Neural cell (in vitro differentiated cells): ENCODE measurements around the gene USF1. TPM values are rescaled to one million over a fixed set of nuclear protein-coding genes. Genes with fewer than 3 reads are reported as not detected.
"Not testable (repeated sequence)": the region's sequence is repeated elsewhere in the genome, so short reads cannot be mapped to it uniquely, and the experiment has no call there.

ENCODE experiments used
- H2AFZ ChIP-seq: fragments of 200-600, 300-800 bp; sonication (generic), shearing (Covaris generic); 2 replicates; pipeline ENCODE4 v1.6.0; 2014; ENCODE audit warnings: low read depth, mild to moderate bottlenecking, antibody characterized with exemption, low read length, moderate library complexity
- H3F3A ChIP-seq: fragments of 200-600 bp; shearing (Covaris generic); 2 replicates; pipeline ENCODE4 v1.6.1; 2016; ENCODE audit warnings: mild to moderate bottlenecking, moderate library complexity, mixed read lengths, antibody characterized with exemption, low read length; ENCODE audit not compliant: insufficient read depth, poor library complexity, severe bottlenecking
- H3K27ac ChIP-seq: fragments of 200-600, 300-800 bp; sonication (generic), shearing (Covaris generic); 2 replicates; pipeline ENCODE4 v1.5.1; 2014; ENCODE audit warnings: mild to moderate bottlenecking, low read length, moderate library complexity
- H3K27me3 ChIP-seq: fragments of 300-800, 200-600 bp; sonication (generic), shearing (Covaris generic); 2 replicates; pipeline ENCODE4 v1.6.0; 2014; ENCODE audit warnings: mild to moderate bottlenecking, low read depth, low read length, moderate library complexity; ENCODE audit not compliant: insufficient read depth
- H3K36me3 ChIP-seq: fragments of 300-800, 200-600 bp; sonication (generic), shearing (Covaris generic); 2 replicates; pipeline ENCODE4 v1.5.1; 2014; ENCODE audit warnings: mild to moderate bottlenecking, antibody characterized with exemption, low read length, moderate library complexity; ENCODE audit not compliant: insufficient read depth
- H3K4me2 ChIP-seq: fragments of 300-800, 200-600 bp; sonication (generic), shearing (Covaris generic); 2 replicates; pipeline ENCODE4 v1.6.0; 2014; ENCODE audit warnings: mild to moderate bottlenecking, low read length
- H3K4me3 ChIP-seq: fragments of 300-800, 200-600 bp; sonication (generic), shearing (Covaris generic); 2 replicates; pipeline ENCODE4 v1.5.1; 2014; ENCODE audit warnings: mild to moderate bottlenecking, low read length, moderate library complexity
- H3K79me2 ChIP-seq: fragments of 200-600 bp; shearing (Covaris generic); replicated peaks from 2 replicates; pipeline ENCODE4 v1.6.0; 2014; ENCODE audit warnings: mild to moderate bottlenecking, low read length, moderate library complexity; ENCODE audit not compliant: insufficient read depth
- H3K9ac ChIP-seq: fragments of 300-800, 200-600 bp; sonication (generic), shearing (Covaris generic); 2 replicates; pipeline ENCODE4 v1.6.1; 2016; ENCODE audit warnings: mild to moderate bottlenecking, low read length, mixed read lengths
- H3K9me2 ChIP-seq: fragments of 200-600 bp; shearing (Covaris generic); 2 replicates; pipeline ENCODE4 v1.6.1; 2016; ENCODE audit warnings: mild to moderate bottlenecking, low read length, mixed read lengths; ENCODE audit not compliant: insufficient read depth
- H3K9me3 ChIP-seq: fragments of 200-600, 300-800 bp; sonication (generic), shearing (Covaris generic); 2 replicates; pipeline ENCODE4 v1.6.1; 2016; ENCODE audit warnings: mild to moderate bottlenecking, mixed run types, low read length, moderate library complexity, mixed read lengths
- H4K20me1 ChIP-seq: fragments of 200-600 bp; shearing (Covaris generic); 2 replicates; pipeline ENCODE4 v1.6.1; 2016; ENCODE audit warnings: mild to moderate bottlenecking, mixed run types; ENCODE audit not compliant: insufficient read depth
- EP300 ChIP-seq: fragments of 450-650 bp; conservative IDR thresholded peaks from 2 replicates; pipeline ENCODE4 v1.6.1; 2014; ENCODE audit warnings: antibody characterized with exemption, mild to moderate bottlenecking, moderate library complexity; ENCODE audit not compliant: poor library complexity, severe bottlenecking
- EZH2 ChIP-seq: fragments of 200-600, 300-800 bp; shearing (Covaris generic), sonication (generic); IDR thresholded peaks from 2 replicates; pipeline ENCODE4 v1.6.1; 2014; ENCODE audit warnings: antibody characterized with exemption, low read length, borderline replicate concordance, mild to moderate bottlenecking; ENCODE audit not compliant: insufficient read depth, poor library complexity, severe bottlenecking
- MXI1 ChIP-seq: fragments of 450-650 bp; conservative IDR thresholded peaks from 2 replicates; pipeline ENCODE4 v1.6.1; 2014; ENCODE audit warnings: antibody characterized with exemption, mild to moderate bottlenecking; ENCODE audit not compliant: poor library complexity, severe bottlenecking
- POLR2AphosphoS5 ChIP-seq: IDR thresholded peaks from 2 replicates; pipeline ENCODE4 v1.6.1; 2012
- RAD21 ChIP-seq: fragments of 450-650 bp; conservative IDR thresholded peaks from 2 replicates; pipeline ENCODE4 v1.6.1; 2014; ENCODE audit warnings: antibody characterized with exemption, mild to moderate bottlenecking, moderate library complexity
- SMC3 ChIP-seq: fragments of 450-650 bp; conservative IDR thresholded peaks from 2 replicates; pipeline ENCODE4 v1.6.1; 2014; ENCODE audit warnings: antibody characterized with exemption, mild to moderate bottlenecking, moderate library complexity; ENCODE audit not compliant: poor library complexity
- TAF1 ChIP-seq: IDR thresholded peaks from 2 replicates; pipeline ENCODE4 v1.6.1; 2012; ENCODE audit warnings: low read depth
- polyA plus RNA-seq: library from polyadenylated mRNA; depleted of rRNA; stranded (reverse); fragments of >200 nt; gene quantifications from 2 replicates; pipeline ENCODE4 v1.2.3, GENCODE V29; 2014
- TF ChIP-seq, protein P1 (sequence below): fragments of 450-650 bp; IDR thresholded peaks from 2 replicates; pipeline ENCODE4 v1.5.1; 2014; ENCODE audit warnings: antibody characterized with exemption, mild to moderate bottlenecking, moderate library complexity; ENCODE audit not compliant: poor library complexity, severe bottlenecking
- TF ChIP-seq, protein P2 (sequence below): IDR thresholded peaks from 2 replicates; pipeline ENCODE4 v1.6.1; 2012; ENCODE audit warnings: borderline replicate concordance

Gene USF1
- polyA plus RNA-seq, 1 donor from 2014 or later = 366 TPM

DNA sequence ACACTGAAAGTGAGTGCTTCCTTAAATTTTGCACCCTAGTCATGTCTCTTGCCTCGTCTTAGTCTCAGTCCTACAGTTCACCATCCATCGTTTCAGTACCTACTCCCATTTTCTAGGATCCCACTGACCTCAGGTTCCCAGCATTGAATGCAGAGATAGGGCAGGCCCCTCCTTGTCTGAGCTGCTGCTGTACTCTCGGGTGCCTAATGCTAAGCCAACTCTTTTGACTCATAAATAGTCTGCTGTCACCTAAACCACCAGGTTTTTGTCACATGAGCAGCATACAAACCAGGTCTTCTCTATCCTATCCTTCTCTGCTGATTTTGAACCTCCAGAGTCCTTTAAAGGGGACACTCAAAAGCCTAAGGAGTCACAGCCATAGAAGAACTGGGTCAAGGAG, 20.9 kb upstream of the USF1 start:
- Histone ChIP-seq H4K20me1 (no peaks in the 10 kb centered on the region), H2AFZ (no peak overlapping the region), H3K9ac (no peak overlapping the region), H3K36me3 (no peaks in the 10 kb centered on the region), H3K79me2 (no peaks in the 10 kb centered on the region), H3K4me3 (no peak overlapping the region), H3K9me2 (no peaks in the 10 kb centered on the region), H3F3A (no peaks in the 10 kb centered on the region), H3K4me2 (no peak overlapping the region), H3K27me3 (no peaks in the 10 kb centered on the region), H3K9me3 (no peaks in the 10 kb centered on the region), H3K27ac (no peak overlapping the region)
- TF ChIP-seq EZH2 (no peak), TAF1 (no peak), EP300 (no peak), MXI1 (no peak), SMC3 (no peak), RAD21 (no peak), POLR2AphosphoS5 (no peak)
- TF ChIP-seq, protein P1, sequence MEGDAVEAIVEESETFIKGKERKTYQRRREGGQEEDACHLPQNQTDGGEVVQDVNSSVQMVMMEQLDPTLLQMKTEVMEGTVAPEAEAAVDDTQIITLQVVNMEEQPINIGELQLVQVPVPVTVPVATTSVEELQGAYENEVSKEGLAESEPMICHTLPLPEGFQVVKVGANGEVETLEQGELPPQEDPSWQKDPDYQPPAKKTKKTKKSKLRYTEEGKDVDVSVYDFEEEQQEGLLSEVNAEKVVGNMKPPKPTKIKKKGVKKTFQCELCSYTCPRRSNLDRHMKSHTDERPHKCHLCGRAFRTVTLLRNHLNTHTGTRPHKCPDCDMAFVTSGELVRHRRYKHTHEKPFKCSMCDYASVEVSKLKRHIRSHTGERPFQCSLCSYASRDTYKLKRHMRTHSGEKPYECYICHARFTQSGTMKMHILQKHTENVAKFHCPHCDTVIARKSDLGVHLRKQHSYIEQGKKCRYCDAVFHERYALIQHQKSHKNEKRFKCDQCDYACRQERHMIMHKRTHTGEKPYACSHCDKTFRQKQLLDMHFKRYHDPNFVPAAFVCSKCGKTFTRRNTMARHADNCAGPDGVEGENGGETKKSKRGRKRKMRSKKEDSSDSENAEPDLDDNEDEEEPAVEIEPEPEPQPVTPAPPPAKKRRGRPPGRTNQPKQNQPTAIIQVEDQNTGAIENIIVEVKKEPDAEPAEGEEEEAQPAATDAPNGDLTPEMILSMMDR = no peak
- TF ChIP-seq, protein P2, sequence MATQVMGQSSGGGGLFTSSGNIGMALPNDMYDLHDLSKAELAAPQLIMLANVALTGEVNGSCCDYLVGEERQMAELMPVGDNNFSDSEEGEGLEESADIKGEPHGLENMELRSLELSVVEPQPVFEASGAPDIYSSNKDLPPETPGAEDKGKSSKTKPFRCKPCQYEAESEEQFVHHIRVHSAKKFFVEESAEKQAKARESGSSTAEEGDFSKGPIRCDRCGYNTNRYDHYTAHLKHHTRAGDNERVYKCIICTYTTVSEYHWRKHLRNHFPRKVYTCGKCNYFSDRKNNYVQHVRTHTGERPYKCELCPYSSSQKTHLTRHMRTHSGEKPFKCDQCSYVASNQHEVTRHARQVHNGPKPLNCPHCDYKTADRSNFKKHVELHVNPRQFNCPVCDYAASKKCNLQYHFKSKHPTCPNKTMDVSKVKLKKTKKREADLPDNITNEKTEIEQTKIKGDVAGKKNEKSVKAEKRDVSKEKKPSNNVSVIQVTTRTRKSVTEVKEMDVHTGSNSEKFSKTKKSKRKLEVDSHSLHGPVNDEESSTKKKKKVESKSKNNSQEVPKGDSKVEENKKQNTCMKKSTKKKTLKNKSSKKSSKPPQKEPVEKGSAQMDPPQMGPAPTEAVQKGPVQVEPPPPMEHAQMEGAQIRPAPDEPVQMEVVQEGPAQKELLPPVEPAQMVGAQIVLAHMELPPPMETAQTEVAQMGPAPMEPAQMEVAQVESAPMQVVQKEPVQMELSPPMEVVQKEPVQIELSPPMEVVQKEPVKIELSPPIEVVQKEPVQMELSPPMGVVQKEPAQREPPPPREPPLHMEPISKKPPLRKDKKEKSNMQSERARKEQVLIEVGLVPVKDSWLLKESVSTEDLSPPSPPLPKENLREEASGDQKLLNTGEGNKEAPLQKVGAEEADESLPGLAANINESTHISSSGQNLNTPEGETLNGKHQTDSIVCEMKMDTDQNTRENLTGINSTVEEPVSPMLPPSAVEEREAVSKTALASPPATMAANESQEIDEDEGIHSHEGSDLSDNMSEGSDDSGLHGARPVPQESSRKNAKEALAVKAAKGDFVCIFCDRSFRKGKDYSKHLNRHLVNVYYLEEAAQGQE = no peak

DNA sequence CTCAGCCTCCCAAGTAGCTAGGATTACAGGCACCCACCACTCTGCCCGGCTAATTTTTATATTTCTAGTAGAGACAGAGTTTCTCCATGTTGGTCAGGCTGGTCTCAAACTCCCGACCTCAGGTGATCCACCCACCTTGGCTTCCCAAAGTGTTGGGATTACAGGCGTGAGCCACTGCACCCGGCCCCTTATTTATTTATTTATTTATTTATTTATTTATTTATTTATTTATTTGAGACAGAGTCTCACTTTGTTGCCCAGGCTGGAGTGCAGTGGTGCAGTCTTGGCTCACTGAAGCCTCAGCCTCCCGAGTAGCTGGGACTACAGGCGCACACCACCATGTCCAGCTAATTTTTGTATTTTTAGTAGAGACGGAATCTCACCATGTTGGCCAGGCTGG, 19.9 kb upstream of the USF1 start:
- H4K20me1 ChIP-seq, H3K27me3 ChIP-seq, H3K79me2 ChIP-seq, H3K9me2 ChIP-seq, H3K9me3 ChIP-seq, H3K4me3 ChIP-seq, H2AFZ ChIP-seq, H3K27ac ChIP-seq, H3K9ac ChIP-seq, H3K4me2 ChIP-seq, H3K36me3 ChIP-seq, H3F3A ChIP-seq: not testable (repeated sequence)

DNA sequence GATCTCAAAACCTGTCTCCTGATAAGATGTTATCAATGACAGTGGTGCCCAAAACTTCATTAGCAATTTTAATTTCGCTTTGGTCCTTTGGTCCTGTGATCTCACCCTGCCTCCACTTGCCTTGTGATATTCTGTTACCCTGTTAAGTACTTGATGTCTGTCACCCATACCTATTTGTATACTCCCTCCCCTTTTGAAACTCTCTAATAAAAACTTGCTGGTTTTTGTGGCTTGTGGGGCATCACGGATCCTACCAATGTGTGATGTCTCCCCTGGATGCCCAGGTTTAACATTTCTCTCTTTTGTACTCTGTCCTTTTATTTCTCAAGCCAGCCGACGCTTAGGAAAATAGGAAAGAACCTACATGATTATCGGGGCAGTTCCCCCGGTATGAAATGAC, 18.2 kb upstream of the USF1 start:
- H4K20me1 ChIP-seq = not testable (repeated sequence)

More for the DNA sequence above, 18.2 kb upstream of the USF1 start:
- H3K79me2 ChIP-seq, H3K36me3 ChIP-seq, H3K27me3 ChIP-seq, H3K4me2 ChIP-seq, H3K27ac ChIP-seq, H3K9me3 ChIP-seq, H3K9me2 ChIP-seq, H2AFZ ChIP-seq, H3K4me3 ChIP-seq, H3K9ac ChIP-seq, H3F3A ChIP-seq: not testable (repeated sequence)
